Stomach (tissue), 4 donors: Measurements from ENCODE around the gene C10orf71.

Source experiments
- EP300 ChIP-seq: sonication (generic); formaldehyde crosslinking; IDR thresholded peaks from one replicate; pipeline ENCODE4 v1.6.1; 2017; ENCODE audit warnings: antibody characterized with exemption
- POLR2A ChIP-seq, 4 donors: fragments of 450-650 bp; IDR thresholded peaks; one replicate each; pipeline ENCODE4 v1.6.1; 2016; ENCODE audit warnings: antibody characterized with exemption in 4 of 4, control low read depth in 2 of 4, mild to moderate bottlenecking in 1 of 4, moderate library complexity in 1 of 4
- POLR2AphosphoS5 ChIP-seq, 3 donors: sonication (generic); formaldehyde crosslinking; IDR thresholded peaks; one replicate each; pipeline ENCODE4 v1.6.1; 2016; ENCODE audit warnings: antibody characterized with exemption in 3 of 3
- TF ChIP-seq, protein P1 (sequence below), 7 experiments: fragments of 450-650 bp in 4 of 7; fragments of 200-600 bp in 3 of 7; sonication (generic) in 3 of 7; IDR thresholded peaks; one replicate each; pipeline ENCODE4 v1.5.1; 2016 to 2019; ENCODE audit warnings: antibody characterized with exemption in 7 of 7, control low read depth in 2 of 7, mild to moderate bottlenecking in 1 of 7

DNA sequence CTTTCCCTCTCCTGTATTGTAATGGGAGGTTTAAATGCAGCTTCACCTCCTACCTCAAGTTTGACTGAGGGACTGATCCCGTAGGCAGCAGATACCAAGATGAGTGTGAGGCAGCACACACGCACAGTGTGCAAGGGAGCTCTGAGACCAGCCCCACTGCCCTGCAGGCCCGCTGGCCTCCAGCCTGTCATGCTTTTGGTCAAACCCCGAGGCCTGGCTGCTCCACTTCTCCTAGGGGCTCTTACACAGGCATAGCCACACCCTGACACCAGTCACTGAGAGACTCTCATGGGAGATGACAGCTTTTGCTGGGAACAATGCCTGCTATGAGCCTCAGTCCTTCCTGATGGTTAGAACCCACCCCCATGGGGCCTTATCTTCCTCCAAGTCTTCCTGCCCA lies 69.3 kb downstream of the C10orf71 start:
- TF ChIP-seq, protein P1, sequence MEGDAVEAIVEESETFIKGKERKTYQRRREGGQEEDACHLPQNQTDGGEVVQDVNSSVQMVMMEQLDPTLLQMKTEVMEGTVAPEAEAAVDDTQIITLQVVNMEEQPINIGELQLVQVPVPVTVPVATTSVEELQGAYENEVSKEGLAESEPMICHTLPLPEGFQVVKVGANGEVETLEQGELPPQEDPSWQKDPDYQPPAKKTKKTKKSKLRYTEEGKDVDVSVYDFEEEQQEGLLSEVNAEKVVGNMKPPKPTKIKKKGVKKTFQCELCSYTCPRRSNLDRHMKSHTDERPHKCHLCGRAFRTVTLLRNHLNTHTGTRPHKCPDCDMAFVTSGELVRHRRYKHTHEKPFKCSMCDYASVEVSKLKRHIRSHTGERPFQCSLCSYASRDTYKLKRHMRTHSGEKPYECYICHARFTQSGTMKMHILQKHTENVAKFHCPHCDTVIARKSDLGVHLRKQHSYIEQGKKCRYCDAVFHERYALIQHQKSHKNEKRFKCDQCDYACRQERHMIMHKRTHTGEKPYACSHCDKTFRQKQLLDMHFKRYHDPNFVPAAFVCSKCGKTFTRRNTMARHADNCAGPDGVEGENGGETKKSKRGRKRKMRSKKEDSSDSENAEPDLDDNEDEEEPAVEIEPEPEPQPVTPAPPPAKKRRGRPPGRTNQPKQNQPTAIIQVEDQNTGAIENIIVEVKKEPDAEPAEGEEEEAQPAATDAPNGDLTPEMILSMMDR (IDR thresholded peaks at IDR 0.05): no peak
- TF ChIP-seq POLR2A (IDR thresholded peaks at IDR 0.05) (no peak), EP300 (no peak), POLR2AphosphoS5 (IDR thresholded peaks at IDR 0.05) (no peak)
